BE2C (cell line): Measurements from ENCODE around the gene NPAS2.

Experiments used
- DNase-seq: peaks from one replicate; pipeline ENCODE4 v3.0.0-alpha.2; 2020
- H3K27me3 ChIP-seq: fragments of 250-450 bp; sonication (Bioruptor Pico); 2 replicates; pipeline ENCODE4 v1.5.1; 2020; ENCODE audit warnings: mild to moderate bottlenecking
- H3K36me3 ChIP-seq: fragments of 250-450 bp; sonication (Bioruptor Pico); 2 replicates; pipeline ENCODE4 v1.5.1; 2020; ENCODE audit warnings: mild to moderate bottlenecking
- H3K4me1 ChIP-seq: fragments of 250-450 bp; sonication (Bioruptor Pico); 2 replicates; pipeline ENCODE4 v1.5.1; 2020
- H3K4me3 ChIP-seq: 2 replicates; pipeline ENCODE4 v1.5.1; 2011; ENCODE audit warnings: low read depth, low read length
- H3K9me3 ChIP-seq: fragments of 250-450 bp; sonication (Bioruptor Pico); 2 replicates; pipeline ENCODE4 v1.5.1; 2020
- TF ChIP-seq, protein P1 (sequence below): IDR thresholded peaks from 2 replicates; pipeline ENCODE4 v1.5.1; 2012; ENCODE audit warnings: mild to moderate bottlenecking, low read depth, low read length

Gene NPAS2

DNA sequence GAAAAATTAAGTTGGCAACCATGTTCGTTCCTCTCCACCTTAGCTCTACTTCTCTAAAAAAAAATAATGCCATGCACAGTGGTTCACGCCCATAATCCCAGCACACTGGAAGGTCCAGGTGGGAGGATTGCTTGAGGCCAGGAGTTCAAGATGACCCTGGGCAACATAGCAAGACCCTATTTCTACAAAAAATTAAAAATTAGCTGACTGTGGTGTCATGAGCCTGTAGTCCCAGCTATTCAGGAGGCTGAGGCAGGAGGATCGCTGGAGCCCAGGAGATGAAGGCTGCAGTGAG lies 40.1 kb upstream of the NPAS2 start:
- Histone ChIP-seq H3K4me1 (no peaks in the 10 kb centered on the region), H3K36me3 (no peaks in the 10 kb centered on the region), H3K9me3 (no peaks in the 10 kb centered on the region), H3K4me3 (no peak overlapping the region), H3K27me3 (peaks cover 2% of the 10 kb centered on the region; the same call in 1 of the 2 replicates)
- TF ChIP-seq, protein P1, sequence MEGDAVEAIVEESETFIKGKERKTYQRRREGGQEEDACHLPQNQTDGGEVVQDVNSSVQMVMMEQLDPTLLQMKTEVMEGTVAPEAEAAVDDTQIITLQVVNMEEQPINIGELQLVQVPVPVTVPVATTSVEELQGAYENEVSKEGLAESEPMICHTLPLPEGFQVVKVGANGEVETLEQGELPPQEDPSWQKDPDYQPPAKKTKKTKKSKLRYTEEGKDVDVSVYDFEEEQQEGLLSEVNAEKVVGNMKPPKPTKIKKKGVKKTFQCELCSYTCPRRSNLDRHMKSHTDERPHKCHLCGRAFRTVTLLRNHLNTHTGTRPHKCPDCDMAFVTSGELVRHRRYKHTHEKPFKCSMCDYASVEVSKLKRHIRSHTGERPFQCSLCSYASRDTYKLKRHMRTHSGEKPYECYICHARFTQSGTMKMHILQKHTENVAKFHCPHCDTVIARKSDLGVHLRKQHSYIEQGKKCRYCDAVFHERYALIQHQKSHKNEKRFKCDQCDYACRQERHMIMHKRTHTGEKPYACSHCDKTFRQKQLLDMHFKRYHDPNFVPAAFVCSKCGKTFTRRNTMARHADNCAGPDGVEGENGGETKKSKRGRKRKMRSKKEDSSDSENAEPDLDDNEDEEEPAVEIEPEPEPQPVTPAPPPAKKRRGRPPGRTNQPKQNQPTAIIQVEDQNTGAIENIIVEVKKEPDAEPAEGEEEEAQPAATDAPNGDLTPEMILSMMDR, result no peak
- no peak for DNase-seq

DNA sequence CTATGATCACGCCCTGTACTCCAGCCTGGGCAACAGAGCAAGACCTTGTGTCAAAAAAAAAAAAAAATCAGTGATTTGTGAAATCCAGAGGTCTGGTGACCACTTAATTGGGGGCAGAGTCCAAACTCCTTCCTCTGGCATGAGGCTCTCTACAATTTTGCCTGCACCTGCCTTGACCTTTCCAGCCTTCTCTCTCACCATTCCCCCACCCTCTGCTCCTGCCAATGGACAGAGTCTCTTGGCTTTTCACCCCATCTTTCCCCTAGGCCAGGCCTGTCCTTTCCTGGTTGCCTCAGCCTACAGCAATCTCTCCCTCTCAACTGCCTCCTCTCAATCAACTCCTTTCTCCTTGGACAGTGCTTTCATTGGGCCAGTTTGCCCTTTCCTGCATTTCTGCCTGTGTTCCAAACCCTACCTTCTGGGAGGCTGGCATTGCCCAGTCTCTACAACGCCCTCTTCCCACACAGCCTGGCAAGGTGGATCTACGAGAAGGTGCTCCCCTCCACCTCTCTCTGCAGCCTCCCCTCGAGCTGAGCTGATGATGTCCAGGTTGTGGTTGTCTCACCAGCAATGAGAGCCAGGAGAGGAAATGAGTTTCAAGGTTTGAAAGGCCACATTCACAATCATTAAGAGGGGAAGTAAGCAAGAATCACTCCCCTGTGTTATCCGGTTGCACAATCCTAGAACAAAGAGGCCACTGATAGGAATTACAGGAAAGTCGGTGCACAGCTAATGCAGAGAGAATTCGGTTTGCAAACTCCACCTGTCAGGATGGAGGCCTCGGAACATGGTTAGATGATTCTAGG lies 39.5 kb upstream of the NPAS2 start:
- DNase-seq, result no peak
- peaks cover 2% of the 10 kb centered on the region; the same call in 1 of the 2 replicates for H3K27me3 ChIP-seq

DNA sequence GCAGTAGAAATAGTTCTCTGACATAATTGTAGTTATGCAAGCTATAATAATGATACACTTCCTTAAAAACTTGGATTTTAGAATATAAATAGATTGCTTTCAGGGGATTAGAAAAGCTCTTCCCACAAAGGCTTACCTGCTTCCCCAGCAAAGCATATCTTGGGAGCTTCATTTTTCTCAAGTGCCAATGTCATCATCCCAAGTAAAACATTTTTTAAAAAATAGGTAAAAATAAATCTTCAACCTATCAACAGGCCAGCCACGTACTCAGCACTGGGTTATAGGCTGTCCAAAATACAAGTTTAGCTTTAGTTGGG lies 39.0 kb upstream of the NPAS2 start:
- H3K4me1 ChIP-seq, result no peaks in the 10 kb centered on the region
- H3K4me3 ChIP-seq, result no peak overlapping the region
- peaks cover 2% of the 10 kb centered on the region; the same call in 1 of the 2 replicates for H3K27me3 ChIP-seq
- H3K36me3 ChIP-seq, result no peaks in the 10 kb centered on the region
- DNase-seq, result no peak
- TF ChIP-seq, protein P1, result no peak
- H3K9me3 ChIP-seq, result no peaks in the 10 kb centered on the region

More for the DNA sequence above, 39.5 kb upstream of the NPAS2 start:
- Histone ChIP-seq H3K9me3 (no peaks in the 10 kb centered on the region), H3K4me3 (no peak overlapping the region), H3K4me1 (no peaks in the 10 kb centered on the region), H3K36me3 (no peaks in the 10 kb centered on the region)
- TF ChIP-seq, protein P1, result no peak

DNA sequence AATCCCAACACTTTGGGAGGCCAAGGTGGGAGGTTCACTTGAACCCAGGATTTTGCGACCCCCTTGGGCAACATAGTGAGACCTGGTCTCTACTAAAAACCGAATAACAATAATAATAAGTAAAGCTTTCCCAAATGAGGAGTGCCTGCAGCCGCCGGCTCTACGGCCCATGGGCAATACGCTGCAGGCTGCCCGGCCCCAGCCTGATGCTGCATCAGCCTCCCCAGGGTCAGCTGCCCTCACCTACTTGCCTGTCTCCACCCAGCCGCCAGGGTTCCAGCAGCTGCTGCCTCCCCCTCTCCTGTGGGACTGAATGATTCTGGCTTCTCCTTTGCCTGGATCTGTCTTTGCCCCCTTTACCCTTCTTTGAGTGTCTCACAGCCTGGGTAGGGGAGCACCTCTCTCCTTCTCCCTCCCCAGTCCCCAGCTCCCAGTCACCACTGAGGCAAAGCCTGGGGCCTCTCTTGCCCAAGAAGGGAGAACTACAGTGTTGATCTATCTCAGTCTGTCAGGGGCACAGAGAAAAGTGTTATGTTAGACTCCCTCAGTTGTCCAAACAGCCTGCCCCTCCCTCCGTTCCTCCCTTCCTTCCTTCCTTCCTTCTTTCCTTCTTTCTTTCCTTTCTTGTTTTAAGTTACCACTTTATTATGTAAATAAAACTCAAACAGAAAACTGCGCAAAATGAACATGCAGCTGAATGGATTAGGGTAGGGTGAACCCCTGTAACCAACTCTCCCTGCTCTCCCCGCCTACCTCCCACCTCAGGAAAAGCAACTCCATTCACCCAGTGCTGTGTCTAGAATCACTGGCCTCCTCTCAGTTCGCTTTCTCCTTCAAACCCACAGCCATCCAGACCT lies 38.2 kb upstream of the NPAS2 start:
- TF ChIP-seq, protein P1, result no peak
- H3K4me3 ChIP-seq, result no peak overlapping the region
- no peaks in the 10 kb centered on the region for H3K4me1 ChIP-seq
- H3K36me3 ChIP-seq, result no peaks in the 10 kb centered on the region
- no peak for DNase-seq
- H3K9me3 ChIP-seq, result no peaks in the 10 kb centered on the region
- H3K27me3 ChIP-seq, result peaks cover 2% of the 10 kb centered on the region; the same call in 1 of the 2 replicates

DNA sequence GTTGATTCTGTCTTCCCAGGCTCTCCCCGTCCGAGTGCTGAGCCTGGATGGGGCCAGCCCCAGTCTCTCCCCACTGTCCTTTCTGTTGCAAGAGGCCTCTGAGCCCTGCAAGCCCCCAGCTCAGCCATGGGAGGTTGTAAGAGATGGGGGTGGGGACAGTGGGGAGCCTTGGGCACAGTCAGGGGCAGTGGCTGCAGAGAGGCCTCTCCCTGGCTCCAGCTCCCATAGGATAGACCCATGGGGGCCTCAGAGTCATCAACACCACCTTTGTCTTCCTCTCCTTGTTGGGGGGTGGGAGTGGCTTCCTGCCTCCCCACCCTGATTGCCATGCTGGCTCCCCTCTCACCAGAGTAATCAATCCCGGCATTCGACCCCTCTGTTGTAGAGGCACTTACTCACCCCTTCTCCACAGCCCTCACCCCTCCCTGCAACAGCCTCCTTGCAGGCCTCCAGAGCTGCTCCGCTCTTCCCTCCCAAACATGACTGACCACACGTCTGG lies 37.5 kb upstream of the NPAS2 start:
- no peak for DNase-seq
- TF ChIP-seq, protein P1, result no peak
- Histone ChIP-seq H3K4me1 (no peaks in the 10 kb centered on the region), H3K4me3 (no peak overlapping the region), H3K36me3 (no peaks in the 10 kb centered on the region), H3K9me3 (no peaks in the 10 kb centered on the region), H3K27me3 (peaks cover 2% of the 10 kb centered on the region; the same call in 1 of the 2 replicates)
